Muscle layer of colon (tissue), 2 donors: ENCODE results near the gene OR52J3.

Source experiments
- H3K27ac ChIP-seq: one replicate; pipeline ENCODE4 v1.7.0; 2013; ENCODE audit warnings: low read depth, mild to moderate bottlenecking, low read length, moderate library complexity
- H3K27me3 ChIP-seq, 2 donors: one replicate each; pipeline ENCODE4 v1.7.0; 2013; ENCODE audit warnings: low read length in 2 of 2, mild to moderate bottlenecking in 2 of 2; ENCODE audit not compliant: insufficient read depth in 2 of 2, control insufficient read depth in 1 of 2
- H3K36me3 ChIP-seq: one replicate; pipeline ENCODE4 v1.7.0; 2013; ENCODE audit warnings: mild to moderate bottlenecking, low read length; ENCODE audit not compliant: insufficient read depth
- H3K4me1 ChIP-seq: one replicate; pipeline ENCODE4 v1.7.0; 2013; ENCODE audit warnings: mild to moderate bottlenecking, low read length; ENCODE audit not compliant: insufficient read depth
- H3K4me3 ChIP-seq, 2 donors: one replicate each; pipeline ENCODE4 v1.7.0; 2013; ENCODE audit warnings: low read length in 2 of 2, low read depth in 1 of 2, mild to moderate bottlenecking in 1 of 2, moderate library complexity in 1 of 2
- H3K9ac ChIP-seq: one replicate; pipeline ENCODE4 v1.7.0; 2013; ENCODE audit warnings: low read length
- H3K9me3 ChIP-seq: one replicate; pipeline ENCODE4 v1.7.0; 2013; ENCODE audit warnings: mild to moderate bottlenecking, low read length
- donor health status: abdominal sarcoma.
- donor health status: Adenocarcinoma of cecum.

Gene OR52J3

DNA sequence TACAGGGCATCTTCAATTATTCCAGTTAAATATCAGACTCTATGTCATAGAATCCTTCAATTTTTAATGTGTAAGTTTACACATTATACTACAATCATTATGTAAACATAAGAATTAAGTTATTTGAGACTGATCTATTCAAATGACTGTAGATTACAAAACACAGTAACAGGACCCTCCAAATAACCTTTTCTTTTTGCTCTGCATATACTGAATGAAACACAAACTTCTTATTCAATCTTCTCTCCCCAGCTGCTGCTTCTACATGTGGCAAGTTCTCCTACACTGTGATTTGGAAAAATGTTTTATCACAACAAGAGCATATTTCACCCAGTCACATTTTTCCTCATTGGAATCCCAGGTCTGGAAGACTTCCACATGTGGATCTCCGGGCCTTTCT, at the start of gene OR52J3:
Gene OR52J3, plus strand, starts transcription at position 301 of the 400 bp plus-strand sequence. Its CDS starts 0 bp downstream, at position 301.
- Histone ChIP-seq H3K9me3 (no peaks in the 10 kb centered on the region), H3K27me3 (no peaks in the 10 kb centered on the region), H3K4me1 (no peaks in the 10 kb centered on the region)

DNA sequence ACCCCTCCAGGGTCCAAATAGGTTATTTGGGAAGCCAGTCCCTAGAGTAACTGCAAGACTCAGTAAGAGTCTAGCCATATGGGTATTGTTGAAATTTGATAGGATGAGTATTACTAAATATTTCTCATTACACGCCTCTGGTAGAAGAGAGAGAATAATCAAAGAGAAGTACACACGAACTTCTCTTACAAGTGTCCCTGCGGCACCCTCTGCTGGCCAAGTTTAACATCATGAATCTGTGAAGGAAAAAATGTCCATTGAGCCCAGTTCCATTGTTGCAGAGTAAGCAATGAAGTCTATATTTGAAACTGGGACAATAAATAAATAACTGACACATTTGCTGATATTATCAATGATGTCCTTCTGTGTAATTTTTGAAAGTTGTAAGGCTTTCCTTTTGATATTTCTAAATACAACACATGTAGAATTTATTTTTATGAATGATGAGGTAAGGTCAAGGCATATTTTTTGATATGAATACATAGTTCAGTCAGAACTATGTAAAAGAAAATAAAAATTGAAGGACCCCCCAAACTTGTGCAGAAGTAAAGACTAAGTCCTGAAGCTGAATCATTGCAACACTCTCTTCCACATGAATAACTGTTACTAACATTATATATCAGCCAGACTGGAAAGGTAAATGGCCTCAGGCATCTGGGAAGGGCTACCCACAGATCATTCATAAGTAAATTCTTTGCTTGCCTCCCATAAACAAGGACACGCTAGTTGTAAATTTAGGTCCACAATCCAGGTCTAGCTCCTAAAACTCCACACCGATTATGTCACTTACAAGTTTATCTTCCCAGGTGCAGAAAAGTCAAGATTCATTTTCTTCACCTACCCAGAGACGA, 41.7 kb upstream of the OR52J3 start:
- H3K27ac ChIP-seq, result no peak overlapping the region

More for the DNA sequence above, at the start of gene OR52J3:
- Histone ChIP-seq H3K9ac (no peak within 1 kb of the TSS), H3K27ac (no peak within 1 kb of the TSS), H3K36me3 (no peaks in the 10 kb centered on the region), H3K4me3 (no peak within 1 kb of the TSS)

DNA sequence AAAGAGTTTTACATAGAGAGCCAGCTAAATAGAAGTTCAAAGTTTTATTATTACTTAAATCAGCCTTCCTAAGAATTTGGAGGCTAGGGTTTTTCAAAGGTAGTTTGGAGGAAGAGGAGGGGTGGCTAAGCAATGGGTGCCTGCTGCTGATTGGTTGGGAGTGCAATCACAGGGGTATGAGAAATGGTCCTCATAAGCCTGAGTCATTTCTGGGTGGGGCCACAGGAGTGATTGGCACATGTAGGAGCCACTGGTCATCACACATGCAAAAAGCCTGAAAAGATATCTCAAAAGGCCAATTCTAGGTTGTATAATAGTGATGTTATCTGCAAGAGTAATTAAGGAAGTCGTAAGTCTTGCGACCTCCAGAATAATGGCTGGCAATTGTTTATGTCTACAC, 38.8 kb upstream of the OR52J3 start:
- no peaks in the 10 kb centered on the region for H3K27me3 ChIP-seq
- H3K9me3 ChIP-seq, result no peaks in the 10 kb centered on the region
- no peaks in the 10 kb centered on the region for H3K4me1 ChIP-seq
- no peak overlapping the region for H3K9ac ChIP-seq
- H3K27ac ChIP-seq, result no peak overlapping the region
- no peaks in the 10 kb centered on the region for H3K36me3 ChIP-seq
- H3K4me3 ChIP-seq, result no peak overlapping the region

More for the DNA sequence above, 41.7 kb upstream of the OR52J3 start:
- H3K4me1 ChIP-seq, result no peaks in the 10 kb centered on the region
- no peak overlapping the region for H3K9ac ChIP-seq
- no peak overlapping the region for H3K4me3 ChIP-seq
- no peaks in the 10 kb centered on the region for H3K36me3 ChIP-seq
- H3K27me3 ChIP-seq, result no peaks in the 10 kb centered on the region
- H3K9me3 ChIP-seq, result no peaks in the 10 kb centered on the region

DNA sequence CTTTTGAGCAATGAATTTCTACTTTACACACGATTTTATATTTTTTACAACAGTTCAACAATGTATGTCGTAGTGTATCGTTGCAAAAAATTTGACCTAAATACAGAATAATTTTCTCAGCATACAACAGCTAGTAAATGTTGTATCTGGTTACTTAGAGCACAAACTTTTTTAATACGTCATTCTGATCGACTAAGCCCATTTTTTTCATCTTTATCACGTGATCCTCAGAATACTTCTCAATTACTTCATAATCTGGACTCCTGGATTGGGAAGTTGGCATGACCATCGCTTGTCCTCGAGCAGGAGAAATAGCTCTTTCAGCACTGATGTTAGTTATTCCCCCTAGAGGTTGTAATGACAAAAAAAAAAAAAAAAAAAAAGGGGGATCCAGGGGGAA, 35.1 kb upstream of the OR52J3 start:
- Histone ChIP-seq H3K4me3 (no peak overlapping the region), H3K27ac (no peak overlapping the region), H3K27me3 (no peaks in the 10 kb centered on the region), H3K36me3 (no peaks in the 10 kb centered on the region), H3K9ac (no peak overlapping the region), H3K4me1 (no peaks in the 10 kb centered on the region), H3K9me3 (no peaks in the 10 kb centered on the region)

DNA sequence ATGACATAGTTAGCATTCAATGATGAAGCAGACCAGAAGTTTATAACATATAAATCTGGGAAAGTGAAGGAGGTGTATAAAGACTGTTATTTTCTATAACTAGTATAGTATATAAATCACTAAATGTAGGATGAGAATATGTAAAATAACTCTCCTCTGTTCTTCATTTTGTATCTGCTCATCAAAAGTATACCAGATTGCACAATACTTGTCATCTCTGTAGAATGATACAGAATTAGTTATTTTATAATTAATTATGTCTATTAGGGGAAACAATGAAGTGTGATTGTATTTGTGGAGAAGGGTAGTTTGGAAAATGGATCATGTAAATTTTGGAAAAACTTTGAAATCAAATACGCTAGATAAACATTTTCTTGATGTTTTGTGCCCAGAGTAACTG, 33.3 kb upstream of the OR52J3 start:
- Histone ChIP-seq H3K27ac (no peak overlapping the region), H3K4me3 (no peak overlapping the region), H3K9ac (no peak overlapping the region), H3K9me3 (no peaks in the 10 kb centered on the region), H3K4me1 (no peaks in the 10 kb centered on the region), H3K36me3 (no peaks in the 10 kb centered on the region), H3K27me3 (no peaks in the 10 kb centered on the region)

DNA sequence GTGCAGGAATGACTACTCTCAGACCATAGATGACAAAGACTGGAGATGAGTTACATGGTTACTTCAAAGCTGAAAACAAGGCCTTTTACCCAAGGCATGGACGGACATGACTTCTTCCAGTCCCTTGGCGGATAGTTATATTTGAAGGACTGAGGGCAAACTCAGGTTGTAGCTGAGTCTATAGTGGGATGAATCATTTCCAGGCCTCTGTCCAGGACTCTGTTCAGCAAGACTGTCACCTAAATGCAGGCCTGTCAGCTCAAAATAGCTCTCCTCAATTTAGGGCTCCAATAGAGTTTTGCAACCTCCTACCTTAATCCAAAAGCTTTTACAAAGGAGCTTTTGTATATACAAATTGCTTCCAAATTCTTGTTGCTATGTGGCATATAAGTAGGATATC, 24.3 kb upstream of the OR52J3 start:
- H3K9ac ChIP-seq, result no peak overlapping the region
- no peaks in the 10 kb centered on the region for H3K9me3 ChIP-seq
- no peaks in the 10 kb centered on the region for H3K4me1 ChIP-seq
- no peaks in the 10 kb centered on the region for H3K27me3 ChIP-seq
- no peak overlapping the region for H3K4me3 ChIP-seq
- no peaks in the 10 kb centered on the region for H3K36me3 ChIP-seq
- H3K27ac ChIP-seq, result no peak overlapping the region

DNA sequence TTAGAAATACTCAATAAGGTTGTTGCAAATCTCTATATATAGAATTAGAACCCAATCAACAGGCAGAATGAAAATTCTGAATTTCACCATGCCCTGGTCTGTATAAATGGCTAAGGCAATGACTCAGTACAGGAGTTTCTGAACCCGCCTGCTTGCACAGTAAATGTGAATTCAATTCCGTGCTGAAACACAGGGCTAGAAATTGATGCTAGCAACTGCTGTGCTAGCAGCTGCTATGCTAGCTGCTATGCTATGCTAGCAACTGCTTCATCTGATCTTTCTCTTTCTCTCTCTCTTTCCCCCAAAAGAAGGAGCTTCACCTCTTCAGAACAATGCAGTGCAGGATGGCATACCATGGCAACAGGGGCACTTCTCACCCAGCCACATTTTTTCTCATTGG, 9.7 kb upstream of the OR52J3 start:
- H3K4me1 ChIP-seq, result no peaks in the 10 kb centered on the region
- H3K36me3 ChIP-seq, result no peaks in the 10 kb centered on the region
- H3K9ac ChIP-seq, result no peak overlapping the region
- no peak overlapping the region for H3K4me3 ChIP-seq
- H3K27me3 ChIP-seq, result no peaks in the 10 kb centered on the region
- H3K27ac ChIP-seq, result no peak overlapping the region
- no peaks in the 10 kb centered on the region for H3K9me3 ChIP-seq

DNA sequence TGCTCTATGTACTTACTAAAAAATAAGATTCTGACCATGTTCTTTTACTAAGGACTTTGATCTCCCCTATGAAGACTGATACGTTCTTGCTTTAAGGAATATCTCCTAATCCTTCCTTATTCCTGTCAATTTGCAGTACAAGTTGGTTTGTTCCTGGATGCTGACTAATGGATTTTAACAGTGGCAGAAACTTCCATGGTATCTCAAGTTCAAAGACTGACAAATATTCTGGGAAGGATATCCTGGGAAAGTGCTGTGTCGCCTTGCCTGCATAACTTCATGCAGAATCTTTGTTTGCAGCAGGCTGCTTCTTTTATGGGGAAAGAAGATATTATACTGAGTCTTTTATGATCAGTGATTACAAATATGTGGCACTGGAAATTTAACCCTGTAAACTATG, 8.4 kb upstream of the OR52J3 start:
- Histone ChIP-seq H3K27me3 (no peaks in the 10 kb centered on the region), H3K4me3 (no peak overlapping the region), H3K9me3 (no peaks in the 10 kb centered on the region), H3K4me1 (no peaks in the 10 kb centered on the region), H3K9ac (no peak overlapping the region), H3K27ac (no peak overlapping the region), H3K36me3 (no peaks in the 10 kb centered on the region)

DNA sequence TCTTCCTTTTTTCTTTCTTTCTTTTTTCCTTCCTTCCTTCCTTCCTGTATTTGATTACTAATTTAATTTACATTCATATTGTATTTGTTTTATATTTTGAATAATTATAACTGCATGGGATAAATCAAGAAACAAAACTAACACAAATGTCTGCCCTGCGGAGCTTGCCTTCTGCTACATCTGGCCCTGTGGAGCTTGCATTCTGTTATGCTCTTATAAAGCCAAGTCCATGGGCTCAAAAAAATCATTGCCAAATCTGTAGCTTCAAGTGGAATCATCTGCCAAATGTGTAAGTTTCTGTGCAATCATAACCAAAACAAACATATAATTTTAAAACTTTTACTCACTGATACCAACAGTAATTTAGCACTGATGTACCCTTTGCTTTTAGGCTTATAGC, 8.0 kb upstream of the OR52J3 start:
- Histone ChIP-seq H3K27me3 (no peaks in the 10 kb centered on the region), H3K4me1 (no peaks in the 10 kb centered on the region), H3K9me3 (no peaks in the 10 kb centered on the region), H3K27ac (no peak overlapping the region), H3K4me3 (no peak overlapping the region), H3K9ac (no peak overlapping the region), H3K36me3 (no peaks in the 10 kb centered on the region)

DNA sequence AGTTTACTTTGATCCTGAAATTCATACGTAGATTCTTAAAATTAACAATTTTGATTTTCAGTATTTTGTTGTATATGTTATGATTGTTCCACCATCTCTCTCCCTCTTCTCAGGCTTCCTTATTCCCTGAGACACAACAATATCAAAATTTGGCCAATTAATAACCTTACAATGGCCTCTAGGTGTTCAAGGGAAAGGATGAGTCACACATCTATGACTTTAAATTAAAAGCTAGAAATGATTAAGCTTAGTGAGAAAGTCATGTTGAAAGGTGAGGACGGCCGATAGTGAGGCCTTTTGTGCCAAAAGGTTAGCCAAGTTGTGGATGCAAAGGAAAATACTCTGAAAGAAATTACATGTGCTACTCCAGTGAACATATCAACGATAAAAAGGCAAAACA, 5.5 kb upstream of the OR52J3 start:
- Histone ChIP-seq H3K4me1 (no peaks in the 10 kb centered on the region), H3K9ac (no peak overlapping the region), H3K27me3 (no peaks in the 10 kb centered on the region), H3K4me3 (no peak overlapping the region), H3K27ac (no peak overlapping the region), H3K9me3 (no peaks in the 10 kb centered on the region), H3K36me3 (no peaks in the 10 kb centered on the region)

DNA sequence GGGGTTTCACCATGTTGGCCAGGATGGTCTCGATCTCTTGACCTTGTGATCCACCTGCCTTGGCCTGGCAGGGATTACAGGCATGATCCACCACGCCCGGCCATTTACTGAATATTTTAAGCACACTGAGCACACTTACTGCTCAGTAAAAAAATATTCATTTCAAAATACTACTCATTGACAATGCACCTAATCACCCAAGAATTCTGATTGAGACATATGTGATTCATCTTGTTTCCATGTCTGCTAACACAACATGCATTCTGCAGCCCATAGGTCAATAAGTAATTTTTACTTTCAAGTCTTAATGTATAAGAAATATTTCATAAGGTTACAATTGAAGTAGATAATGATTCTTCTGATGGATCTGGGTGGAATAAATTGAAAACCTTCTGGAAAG, 4.2 kb upstream of the OR52J3 start:
- Histone ChIP-seq H3K4me3 (no peak overlapping the region), H3K27me3 (no peaks in the 10 kb centered on the region), H3K9ac (no peak overlapping the region)

DNA sequence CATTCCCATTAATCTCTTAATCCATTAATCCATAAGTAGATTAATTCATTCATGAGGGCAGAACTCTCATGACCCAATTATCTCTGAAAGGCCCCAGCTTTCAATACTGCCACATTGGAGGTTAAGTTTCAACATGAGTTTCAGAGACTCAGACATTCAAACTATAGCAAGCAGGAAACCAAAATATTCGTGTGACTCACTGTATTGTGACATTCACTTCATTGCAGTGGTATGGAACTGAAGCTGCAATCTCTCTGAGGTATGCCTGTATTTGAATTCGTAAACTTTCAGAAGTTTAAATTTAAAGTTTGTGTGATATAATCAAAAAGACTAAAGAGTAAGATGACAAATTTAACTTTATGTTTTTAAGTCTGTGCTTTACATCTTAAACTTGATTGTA, 2.9 kb upstream of the OR52J3 start:
- H3K9ac ChIP-seq, result no peak overlapping the region
- no peak overlapping the region for H3K27ac ChIP-seq
- no peaks in the 10 kb centered on the region for H3K27me3 ChIP-seq
- no peak overlapping the region for H3K4me3 ChIP-seq
- H3K9me3 ChIP-seq, result no peaks in the 10 kb centered on the region
- H3K36me3 ChIP-seq, result no peaks in the 10 kb centered on the region
- no peaks in the 10 kb centered on the region for H3K4me1 ChIP-seq

More for the DNA sequence above, 4.2 kb upstream of the OR52J3 start:
- Histone ChIP-seq H3K4me1 (no peaks in the 10 kb centered on the region), H3K27ac (no peak overlapping the region), H3K36me3 (no peaks in the 10 kb centered on the region), H3K9me3 (no peaks in the 10 kb centered on the region)
